Astrocyte (in vitro differentiated cells and primary cell): ENCODE measurements around the gene BFAR. TPM values are rescaled to one million over a fixed set of nuclear protein-coding genes. Genes with fewer than 3 reads are reported as not detected.
"Not testable (repeated sequence)": the region's sequence is repeated elsewhere in the genome, so short reads cannot be mapped to it uniquely, and the experiment has no call there.

Source experiments
- DNase-seq: peaks from one replicate; pipeline ENCODE4 v3.0.0-alpha.2; 2010; ENCODE audit warnings: low read depth
- FAIRE-seq: peaks from 2 replicates; lab custom pipeline; 2011; peaks lifted over from hg19 to GRCh38; lab: Jason Lieb, UNC
- H2AFZ ChIP-seq: 2 replicates; pipeline ENCODE4 v1.6.0; 2012; ENCODE audit warnings: low read depth, low read length, inconsistent platforms
- H3K27ac ChIP-seq: 2 replicates; pipeline ENCODE4 v1.5.1; 2011; ENCODE audit warnings: low read depth, low read length, inconsistent platforms
- H3K27me3 ChIP-seq: 2 replicates; pipeline ENCODE4 v1.6.0; 2011; ENCODE audit warnings: low read length, inconsistent platforms; ENCODE audit not compliant: insufficient read depth
- H3K36me3 ChIP-seq: 2 replicates; pipeline ENCODE4 v1.5.1; 2011; ENCODE audit warnings: low read length, inconsistent platforms; ENCODE audit not compliant: insufficient read depth
- H3K4me1 ChIP-seq: 2 replicates; pipeline ENCODE4 v1.5.1; 2011; ENCODE audit warnings: low read length, inconsistent platforms; ENCODE audit not compliant: insufficient read depth
- H3K4me2 ChIP-seq: 2 replicates; pipeline ENCODE4 v1.6.0; 2012; ENCODE audit warnings: low read length, inconsistent platforms
- H3K4me3 ChIP-seq: 2 replicates; pipeline ENCODE4 v1.5.1; 2011; ENCODE audit warnings: low read depth, mild to moderate bottlenecking, low read length, inconsistent platforms; ENCODE audit not compliant: insufficient read depth
- H3K79me2 ChIP-seq: 2 replicates; pipeline ENCODE4 v1.6.0; 2012; ENCODE audit warnings: mild to moderate bottlenecking, low read length, inconsistent platforms; ENCODE audit not compliant: insufficient read depth
- H3K9ac ChIP-seq: 2 replicates; pipeline ENCODE4 v1.6.0; 2012; ENCODE audit warnings: mild to moderate bottlenecking, low read length, inconsistent platforms
- H3K9me3 ChIP-seq: 2 replicates; pipeline ENCODE4 v1.5.1; 2012; ENCODE audit warnings: low read depth, mild to moderate bottlenecking, low read length, inconsistent platforms; ENCODE audit not compliant: insufficient read depth
- H4K20me1 ChIP-seq: 2 replicates; pipeline ENCODE4 v1.6.0; 2012; ENCODE audit warnings: low read length, inconsistent platforms; ENCODE audit not compliant: insufficient read depth
- H3K27ac Mint-ChIP-seq: one replicate; pipeline ENCODE4 v1.8.0; 2021; ENCODE audit warnings: mild to moderate bottlenecking, mixed read lengths; ENCODE audit not compliant: unreplicated experiment
- H3K27me3 Mint-ChIP-seq: one replicate; pipeline ENCODE4 v1.8.0; 2021; ENCODE audit warnings: low read depth, mixed read lengths; ENCODE audit not compliant: unreplicated experiment
- H3K36me3 Mint-ChIP-seq: one replicate; pipeline ENCODE4 v1.8.0; 2021; ENCODE audit warnings: low read depth, mixed read lengths; ENCODE audit not compliant: unreplicated experiment
- H3K4me1 Mint-ChIP-seq: one replicate; pipeline ENCODE4 v1.8.0; 2021; ENCODE audit warnings: low read depth, mixed read lengths; ENCODE audit not compliant: unreplicated experiment
- H3K4me3 Mint-ChIP-seq: one replicate; pipeline ENCODE4 v1.8.0; 2021; ENCODE audit warnings: mild to moderate bottlenecking, moderate library complexity, mixed read lengths; ENCODE audit not compliant: unreplicated experiment
- H3K9me3 Mint-ChIP-seq: one replicate; pipeline ENCODE4 v1.8.0; 2021; ENCODE audit warnings: mild to moderate bottlenecking, mixed read lengths; ENCODE audit not compliant: unreplicated experiment
- CTCF ChIP-seq: IDR thresholded peaks from 2 replicates; pipeline ENCODE4 v1.5.1; 2011; ENCODE audit warnings: low read depth, mild to moderate bottlenecking, inconsistent platforms, low read length, moderate library complexity; ENCODE audit not compliant: insufficient read depth
- EZH2 ChIP-seq: IDR thresholded peaks from 2 replicates; pipeline ENCODE4 v1.6.1; 2012; ENCODE audit warnings: mild to moderate bottlenecking, low read length, inconsistent platforms; ENCODE audit not compliant: insufficient read depth
- total RNA-seq: library from RNA; stranded (reverse); gene quantifications from 2 replicates; pipeline ENCODE4 v1.2.1, GENCODE V29; 2021

BFAR gene
- total RNA-seq, 1 donor from 2014 or later = 93.7 TPM

- TF ChIP-seq CTCF (no peak), EZH2 (no peak)
- Mint-ChIP-seq H3K27me3 (no peaks in the 10 kb centered on the region), H3K4me3 (no peak overlapping the region), H3K4me1 (no peaks in the 10 kb centered on the region), H3K27ac (no peak overlapping the region), H3K9me3 (peaks cover 6% of the 10 kb centered on the region), H3K36me3 (no peaks in the 10 kb centered on the region)
- Histone ChIP-seq H3K4me3 (no peak overlapping the region), H3K9me3 (no peaks in the 10 kb centered on the region), H3K36me3 (no peaks in the 10 kb centered on the region), H3K79me2 (no peaks in the 10 kb centered on the region), H3K4me1 (no peaks in the 10 kb centered on the region), H3K9ac (no peak overlapping the region), H3K27me3 (no peaks in the 10 kb centered on the region), H3K4me2 (no peak overlapping the region), H2AFZ (no peak overlapping the region), H4K20me1 (no peaks in the 10 kb centered on the region), H3K27ac (no peak overlapping the region)
- DNase-seq = no peak
- no peak for FAIRE-seq
Measured at GRCh38 chr16:14682121-14682520, 49.4 kb downstream of the BFAR start.

- H3K27ac ChIP-seq, H3K27ac Mint-ChIP-seq, H3K79me2 ChIP-seq: not testable (repeated sequence)
Measured at GRCh38 chr16:14685870-14686793, 53.4 kb downstream of the BFAR start.

GRCh38 chr16:14694129-14694528 is 61.4 kb downstream of the BFAR start, which contains the start of gene PLA2G10:
TSS of gene PLA2G10 (minus strand) at chr16:14694308. CDS start at chr16:14694229, 79 bp downstream.
- not testable (repeated sequence) for H3K9ac ChIP-seq, H3K27ac Mint-ChIP-seq, H3K4me3 ChIP-seq, H3K27ac ChIP-seq, H3K36me3 Mint-ChIP-seq, H3K36me3 ChIP-seq, FAIRE-seq, H3K27me3 Mint-ChIP-seq, H3K4me2 ChIP-seq, H3K9me3 Mint-ChIP-seq, H2AFZ ChIP-seq, H3K4me1 ChIP-seq, H3K4me3 Mint-ChIP-seq, H3K9me3 ChIP-seq, H3K27me3 ChIP-seq, DNase-seq, H3K79me2 ChIP-seq, H3K4me1 Mint-ChIP-seq, H4K20me1 ChIP-seq

More at GRCh38 chr16:14685870-14686793, 53.4 kb downstream of the BFAR start:
- H3K9me3 ChIP-seq, H3K27me3 ChIP-seq, H2AFZ ChIP-seq, H3K4me1 Mint-ChIP-seq, H3K36me3 Mint-ChIP-seq, H3K9ac ChIP-seq, FAIRE-seq, H3K4me1 ChIP-seq, H3K27me3 Mint-ChIP-seq, H3K4me3 Mint-ChIP-seq, H3K36me3 ChIP-seq, H3K9me3 Mint-ChIP-seq, H4K20me1 ChIP-seq, H3K4me3 ChIP-seq: not testable (repeated sequence)
- peak overlapping the region; percentile 2 for H3K4me2 ChIP-seq
- DNase-seq = peak; percentile 49

- H3K4me1 ChIP-seq, H3K4me3 Mint-ChIP-seq, FAIRE-seq: not testable (repeated sequence)
Measured at GRCh38 chr16:14701859-14702258, 69.1 kb downstream of the BFAR start.

GRCh38 chr16:14702672-14703071 is 69.9 kb downstream of the BFAR start:
- H3K27ac Mint-ChIP-seq, H4K20me1 ChIP-seq, H3K4me3 ChIP-seq, H3K27me3 Mint-ChIP-seq, H3K9ac ChIP-seq, FAIRE-seq, H3K27me3 ChIP-seq, H3K4me2 ChIP-seq, H3K79me2 ChIP-seq, H3K36me3 ChIP-seq, DNase-seq, H3K27ac ChIP-seq, H3K4me1 Mint-ChIP-seq, H3K9me3 Mint-ChIP-seq, H3K36me3 Mint-ChIP-seq, H3K4me3 Mint-ChIP-seq, H3K4me1 ChIP-seq, H2AFZ ChIP-seq, H3K9me3 ChIP-seq: not testable (repeated sequence)

More at GRCh38 chr16:14701859-14702258, 69.1 kb downstream of the BFAR start:
- H3K9me3 Mint-ChIP-seq, H3K9me3 ChIP-seq, H3K27ac Mint-ChIP-seq, H3K79me2 ChIP-seq, H3K4me1 Mint-ChIP-seq, H3K36me3 ChIP-seq, H3K27me3 Mint-ChIP-seq, DNase-seq, H3K27me3 ChIP-seq, H3K4me3 ChIP-seq, H3K27ac ChIP-seq, H3K36me3 Mint-ChIP-seq, H4K20me1 ChIP-seq, H2AFZ ChIP-seq, H3K4me2 ChIP-seq, H3K9ac ChIP-seq: not testable (repeated sequence)
